ENCODE measurements around the gene CCDC188. TPM values are rescaled to one million over a fixed set of nuclear protein-coding genes. Genes with fewer than 3 reads are reported as not detected.
A peak's percentile ranks its signal among the peaks of the same experiment; 100 is the strongest.

The CCDC188 gene
- total and polyA plus RNA-seq, 2 of the 13 experiments (the other 11 are each of a cell fraction or from before 2014, with no cell fraction given): not detected

GRCh38 chr22:20116951-20117632 is 33.8 kb downstream of the CCDC188 start, which contains the start of gene TRMT2A (continued):
- TF ChIP-seq ZNF816 (CRISPR knock-in tag; IDR thresholded peaks at IDR 0.05; ENCODE audit: borderline replicate concordance) (peak; percentile 63), THAP11 (CRISPR knock-in tag; IDR thresholded peaks at IDR 0.05) (peak; percentile 96), EP300 (IDR thresholded peaks at IDR 0.05; ENCODE audit: low read depth in 2 of 2, low read length in 2 of 2) (peak in 1 of 2 experiments; percentile 68; a peak in 3 of 4 replicates), EP300 (CRISPR knock-in tag; IDR thresholded peaks at IDR 0.05; ENCODE audit: borderline replicate concordance) (peak; percentile 18; the same call in 1 of the 2 replicates), UBTF (CRISPR knock-in tag; IDR thresholded peaks at IDR 0.05) (peak; percentile 83), ZSCAN12 (CRISPR knock-in tag; IDR thresholded peaks at IDR 0.05) (no peak), BRCA1 (CRISPR knock-in tag; IDR thresholded peaks at IDR 0.05) (peak; percentile 25; the same call in 1 of the 2 replicates), KDM2A (CRISPR knock-in tag; IDR thresholded peaks at IDR 0.05; ENCODE audit: borderline replicate concordance, low read depth) (peak; percentile 81), ZBED4 (CRISPR knock-in tag; IDR thresholded peaks at IDR 0.05; ENCODE audit: borderline replicate concordance) (no peak), ZNF232 (CRISPR knock-in tag; IDR thresholded peaks at IDR 0.05; ENCODE audit: borderline replicate concordance) (no peak; the same call in 1 of the 2 replicates), LRRFIP1 (CRISPR knock-in tag; conservative IDR thresholded peaks at IDR 0.05) (no peak), ZBTB10 (CRISPR knock-in tag; IDR thresholded peaks at IDR 0.05; ENCODE audit: borderline replicate concordance) (peak; percentile 21; the same call in 1 of the 2 replicates), ZNF7 (CRISPR knock-in tag; IDR thresholded peaks at IDR 0.05) (no peak), STAG1 (CRISPR knock-in tag; IDR thresholded peaks at IDR 0.05) (no peak)
